HL-60/S4 (cell line): ENCODE data around the gene SMDT1.
"Not testable (repeated sequence)": the region's sequence is repeated elsewhere in the genome, so short reads cannot be mapped to it uniquely, and the experiment has no call there.

Experiments used
- in situ Hi-C: fragments of 300-500 bp; cut with MboI; formaldehyde crosslinking; loops from 2 replicates; pipeline ENCODE4 v1.14.3; 2022; ENCODE audit warnings: low sequenced_read_pairs

SMDT1 gene

DNA sequence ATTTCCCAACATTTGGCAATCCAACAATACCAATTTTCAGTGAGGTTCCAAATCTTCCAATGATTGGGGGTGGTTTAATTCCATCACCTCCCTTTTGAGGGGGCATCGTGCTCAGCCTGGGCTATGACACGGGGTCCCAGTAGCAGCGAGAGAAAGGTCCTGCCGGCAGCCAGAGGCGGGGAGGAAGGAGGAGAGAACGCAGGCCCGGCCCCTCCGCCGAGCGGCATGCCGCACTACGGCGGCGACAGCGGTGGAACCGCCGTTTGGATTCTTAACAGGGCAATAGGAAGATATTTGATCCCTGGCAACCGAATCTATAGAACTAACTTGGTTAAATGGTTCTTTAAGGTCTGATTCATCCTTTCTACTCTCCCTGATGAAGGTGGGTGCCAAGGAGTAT is 29.3 kb downstream of the SMDT1 start:
- in situ Hi-C loops = no loop called here

GRCh38 chr22:42111798-42112197 is 32.3 kb downstream of the SMDT1 start:
- in situ Hi-C loops = no loop called here

- in situ Hi-C loops = not testable (repeated sequence)
Measured at GRCh38 chr22:42112793-42113192, 33.3 kb downstream of the SMDT1 start.

DNA sequence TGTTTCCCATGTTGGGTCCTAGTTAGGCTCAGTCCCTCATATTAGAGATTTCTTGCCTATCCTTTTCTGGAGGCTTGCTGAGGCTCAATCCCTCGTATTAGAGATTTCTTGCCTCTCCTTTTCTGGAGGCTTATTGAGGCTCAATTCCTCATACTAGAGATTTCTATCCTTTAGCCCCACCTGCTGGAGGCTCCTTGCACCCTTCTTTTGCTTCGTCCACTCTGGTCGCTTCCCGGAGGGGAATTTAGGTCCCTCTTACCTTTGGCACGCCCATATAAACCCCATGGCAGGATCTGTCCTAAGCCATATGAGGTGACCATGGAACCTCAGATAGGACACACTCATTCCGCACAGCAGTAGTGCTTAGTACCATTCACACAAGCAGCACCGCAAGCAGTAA is 35.2 kb downstream of the SMDT1 start:
- in situ Hi-C loops = no loop called here

DNA sequence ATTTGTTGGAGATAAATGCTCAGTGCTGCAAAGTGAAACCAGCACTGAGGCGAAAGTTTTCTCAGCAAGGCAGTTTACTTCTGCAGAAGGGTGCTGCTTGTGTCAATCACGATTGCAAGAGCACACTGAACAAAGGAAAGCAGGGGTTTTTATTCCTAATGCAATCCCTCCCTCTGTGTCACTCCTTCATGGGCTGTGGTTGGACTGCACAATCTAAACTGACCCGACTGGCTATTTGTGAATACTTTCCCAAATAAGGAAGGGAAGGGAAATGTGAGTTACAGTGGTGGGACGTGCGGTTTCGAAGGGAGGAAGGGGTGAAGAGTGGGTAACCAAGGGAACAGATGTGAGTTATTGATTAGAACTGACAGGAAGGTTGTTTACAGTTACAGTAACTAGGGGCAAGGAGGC is 35.9 kb downstream of the SMDT1 start:
- in situ Hi-C loops = not testable (repeated sequence)

- in situ Hi-C loops = no loop called here
Measured at GRCh38 chr22:42116848-42117424, 37.4 kb downstream of the SMDT1 start.

- in situ Hi-C loops = not testable (repeated sequence)
Measured at GRCh38 chr22:42120231-42121021, 40.9 kb downstream of the SMDT1 start.

DNA sequence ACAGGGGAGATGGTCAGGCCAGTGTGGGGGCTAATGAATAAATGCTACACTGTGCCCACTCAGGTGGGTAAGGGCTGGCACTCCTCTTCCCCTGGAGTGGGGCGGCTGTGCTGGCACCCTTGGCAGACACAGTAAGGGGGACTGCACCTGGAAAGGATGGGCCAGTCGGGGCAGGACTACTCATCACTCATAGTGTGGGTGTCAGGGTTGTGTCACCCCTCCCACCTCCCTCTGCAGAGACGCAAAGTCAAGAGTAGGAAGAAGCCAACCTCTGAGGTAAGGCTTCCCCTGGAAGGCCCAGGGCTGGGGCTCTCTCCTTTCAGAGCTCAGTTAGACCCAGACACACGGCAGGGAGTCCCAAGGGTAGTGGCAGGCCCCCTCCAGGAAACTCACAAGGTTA is 44.0 kb downstream of the SMDT1 start:
- in situ Hi-C loops = not testable (repeated sequence)

DNA sequence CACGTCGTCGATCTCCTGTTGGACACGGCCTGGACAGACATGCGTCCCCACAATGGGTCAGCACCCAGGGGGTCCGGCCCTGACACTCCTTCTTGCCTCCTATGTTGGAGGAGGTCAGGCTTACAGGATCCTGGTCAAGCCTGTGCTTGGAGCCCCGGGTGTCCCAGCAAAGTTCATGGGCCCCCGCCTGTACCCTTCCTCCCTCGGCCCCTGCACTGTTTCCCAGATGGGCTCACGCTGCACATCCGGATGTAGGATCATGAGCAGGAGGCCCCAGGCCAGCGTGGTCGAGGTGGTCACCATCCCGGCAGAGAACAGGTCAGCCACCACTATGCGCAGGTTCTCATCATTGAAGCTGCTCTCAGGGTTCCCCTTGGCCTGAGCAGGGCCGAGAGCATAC is 48.1 kb downstream of the SMDT1 start:
- in situ Hi-C loops = no loop called here

GRCh38 chr22:42128007-42128406 is 48.5 kb downstream of the SMDT1 start:
- in situ Hi-C loops = not testable (repeated sequence)

DNA sequence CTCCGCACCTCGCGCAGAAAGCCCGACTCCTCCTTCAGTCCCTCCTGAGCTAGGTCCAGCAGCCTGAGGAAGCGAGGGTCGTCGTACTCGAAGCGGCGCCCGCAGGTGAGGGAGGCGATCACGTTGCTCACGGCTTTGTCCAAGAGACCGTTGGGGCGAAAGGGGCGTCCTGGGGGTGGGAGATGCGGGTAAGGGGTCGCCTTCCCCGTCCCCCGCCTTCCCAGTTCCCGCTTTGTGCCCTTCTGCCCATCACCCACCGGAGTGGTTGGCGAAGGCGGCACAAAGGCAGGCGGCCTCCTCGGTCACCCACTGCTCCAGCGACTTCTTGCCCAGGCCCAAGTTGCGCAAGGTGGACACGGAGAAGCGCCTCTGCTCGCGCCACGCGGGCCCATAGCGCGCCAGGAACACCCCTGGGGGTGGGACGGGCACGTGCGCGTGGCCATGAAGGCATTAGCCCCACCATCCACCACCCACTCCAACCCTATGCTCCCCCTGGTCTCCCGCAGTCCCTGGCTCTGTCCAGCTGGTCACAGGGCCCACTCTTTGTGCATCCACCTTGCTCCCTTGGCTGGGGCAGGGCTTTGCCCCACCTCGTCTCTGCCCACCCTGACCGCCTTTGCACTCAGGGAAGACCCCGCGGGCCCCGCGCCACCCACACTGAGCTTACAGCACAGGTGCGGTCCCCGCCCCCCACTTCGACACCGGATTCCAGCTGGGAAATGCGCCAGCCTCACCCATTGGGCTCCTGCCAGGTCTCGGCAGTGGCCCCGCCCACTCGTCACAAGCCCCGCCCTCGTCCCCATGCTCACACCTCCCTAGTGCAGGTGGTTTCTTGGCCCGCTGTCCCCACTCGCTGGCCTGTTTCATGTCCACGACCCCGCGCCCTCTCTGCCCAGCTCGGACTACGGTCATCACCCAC is 49.5 kb downstream of the SMDT1 start:
- in situ Hi-C loops = not testable (repeated sequence)

GRCh38 chr22:42130182-42130581 is 50.7 kb downstream of the SMDT1 start:
- in situ Hi-C loops = not testable (repeated sequence)

GRCh38 chr22:42130639-42131431 is 51.3 kb downstream of the SMDT1 start, which contains the start of gene CYP2D6:
Gene CYP2D6, minus strand, starts transcription at chr22:42130810. Its CDS starts 19 bp downstream, at chr22:42130791.
- in situ Hi-C loops = not testable (repeated sequence)

DNA sequence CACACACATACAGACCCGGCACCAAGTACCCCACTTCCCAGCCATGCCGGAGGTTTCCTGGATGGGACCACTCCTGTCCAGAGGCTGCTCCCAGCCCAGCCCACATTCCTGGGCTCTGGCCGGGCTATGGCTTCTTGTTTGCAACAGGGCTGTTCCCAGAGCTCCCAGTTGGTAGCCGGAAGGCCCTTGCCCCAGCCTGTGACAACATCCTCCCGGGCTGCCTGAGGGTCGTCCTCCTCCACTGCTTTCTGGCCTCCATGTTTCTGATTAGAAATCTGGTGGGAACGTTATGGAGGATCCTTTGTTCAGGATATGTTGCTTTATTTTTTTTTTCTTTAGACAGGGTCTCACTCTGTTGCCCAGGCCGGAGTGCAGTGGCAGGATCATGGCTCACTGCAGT is 52.1 kb downstream of the SMDT1 start:
- in situ Hi-C loops = no loop called here

DNA sequence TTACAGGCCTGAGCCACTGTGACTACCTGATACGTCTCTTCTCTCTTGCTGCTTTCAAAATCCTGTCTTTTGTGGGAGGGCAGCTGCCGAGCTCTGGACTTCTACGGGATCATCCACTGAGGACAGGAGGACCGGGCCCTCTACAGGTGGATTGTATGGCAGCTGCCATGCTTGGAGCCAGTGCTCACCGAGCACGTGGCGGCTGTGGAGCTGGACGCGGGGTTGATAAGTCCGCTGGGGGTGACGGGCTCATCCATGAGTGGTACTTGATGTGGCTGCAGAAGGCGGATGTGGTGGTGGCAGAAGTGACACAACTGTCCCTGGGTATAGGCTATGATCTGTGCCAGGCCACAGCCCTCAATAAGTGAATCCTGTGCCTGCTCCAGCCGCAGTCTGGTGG is 53.0 kb downstream of the SMDT1 start:
- in situ Hi-C loops = no loop called here
